ENCODE data around the gene QPRT. TPM values are rescaled to one million over a fixed set of nuclear protein-coding genes. Genes with fewer than 3 reads are reported as not detected.
A peak's percentile ranks its signal among the peaks of the same experiment; 100 is the strongest.
"Not testable (repeated sequence)": the region's sequence is repeated elsewhere in the genome, so short reads cannot be mapped to it uniquely, and the experiment has no call there.

The QPRT gene
- total RNA-seq, 2 donors from 2014 or later: 0.95 to 1.3 TPM

DNA sequence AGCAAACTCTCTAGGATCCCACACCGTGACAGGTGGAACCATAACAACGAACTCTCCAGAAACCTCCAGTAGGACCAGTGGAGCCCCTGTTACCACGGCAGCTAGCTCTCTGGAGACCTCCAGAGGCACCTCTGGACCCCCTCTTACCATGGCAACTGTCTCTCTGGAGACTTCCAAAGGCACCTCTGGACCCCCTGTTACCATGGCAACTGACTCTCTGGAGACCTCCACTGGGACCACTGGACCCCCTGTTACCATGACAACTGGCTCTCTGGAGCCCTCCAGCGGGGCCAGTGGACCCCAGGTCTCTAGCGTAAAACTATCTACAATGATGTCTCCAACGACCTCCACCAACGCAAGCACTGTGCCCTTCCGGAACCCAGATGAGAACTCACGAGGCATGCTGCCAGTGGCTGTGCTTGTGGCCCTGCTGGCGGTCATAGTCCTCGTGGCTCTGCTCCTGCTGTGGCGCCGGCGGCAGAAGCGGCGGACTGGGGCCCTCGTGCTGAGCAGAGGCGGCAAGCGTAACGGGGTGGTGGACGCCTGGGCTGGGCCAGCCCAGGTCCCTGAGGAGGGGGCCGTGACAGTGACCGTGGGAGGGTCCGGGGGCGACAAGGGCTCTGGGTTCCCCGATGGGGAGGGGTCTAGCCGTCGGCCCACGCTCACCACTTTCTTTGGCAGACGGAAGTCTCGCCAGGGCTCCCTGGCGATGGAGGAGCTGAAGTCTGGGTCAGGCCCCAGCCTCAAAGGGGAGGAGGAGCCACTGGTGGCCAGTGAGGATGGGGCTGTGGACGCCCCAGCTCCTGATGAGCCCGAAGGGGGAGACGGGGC is 14.7 kb upstream of the QPRT start:
- no peak for DNase-seq (ENCODE audit: low spot score)
- Histone ChIP-seq H3K4me3 (peak overlapping the region; percentile 36), H3K36me3 (no peaks in the 10 kb centered on the region), H3K4me1 (ENCODE audit: control insufficient read depth in 1 of 2, low read depth in 2 of 2) (peaks cover 0 to 11% of the 10 kb centered on the region in 2 donors), H3K9me3 (no peaks in the 10 kb centered on the region), H3K27me3 (replicated peaks; ENCODE audit: insufficient read depth) (no peaks in the 10 kb centered on the region), H3K27ac (no peak overlapping the region)
- TF ChIP-seq, protein P1, sequence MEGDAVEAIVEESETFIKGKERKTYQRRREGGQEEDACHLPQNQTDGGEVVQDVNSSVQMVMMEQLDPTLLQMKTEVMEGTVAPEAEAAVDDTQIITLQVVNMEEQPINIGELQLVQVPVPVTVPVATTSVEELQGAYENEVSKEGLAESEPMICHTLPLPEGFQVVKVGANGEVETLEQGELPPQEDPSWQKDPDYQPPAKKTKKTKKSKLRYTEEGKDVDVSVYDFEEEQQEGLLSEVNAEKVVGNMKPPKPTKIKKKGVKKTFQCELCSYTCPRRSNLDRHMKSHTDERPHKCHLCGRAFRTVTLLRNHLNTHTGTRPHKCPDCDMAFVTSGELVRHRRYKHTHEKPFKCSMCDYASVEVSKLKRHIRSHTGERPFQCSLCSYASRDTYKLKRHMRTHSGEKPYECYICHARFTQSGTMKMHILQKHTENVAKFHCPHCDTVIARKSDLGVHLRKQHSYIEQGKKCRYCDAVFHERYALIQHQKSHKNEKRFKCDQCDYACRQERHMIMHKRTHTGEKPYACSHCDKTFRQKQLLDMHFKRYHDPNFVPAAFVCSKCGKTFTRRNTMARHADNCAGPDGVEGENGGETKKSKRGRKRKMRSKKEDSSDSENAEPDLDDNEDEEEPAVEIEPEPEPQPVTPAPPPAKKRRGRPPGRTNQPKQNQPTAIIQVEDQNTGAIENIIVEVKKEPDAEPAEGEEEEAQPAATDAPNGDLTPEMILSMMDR (IDR thresholded peaks at IDR 0.05): no peak
- ATAC-seq (ENCODE audit: insufficient number of reproducible peaks, low FRiP score, low read depth): no peak

DNA sequence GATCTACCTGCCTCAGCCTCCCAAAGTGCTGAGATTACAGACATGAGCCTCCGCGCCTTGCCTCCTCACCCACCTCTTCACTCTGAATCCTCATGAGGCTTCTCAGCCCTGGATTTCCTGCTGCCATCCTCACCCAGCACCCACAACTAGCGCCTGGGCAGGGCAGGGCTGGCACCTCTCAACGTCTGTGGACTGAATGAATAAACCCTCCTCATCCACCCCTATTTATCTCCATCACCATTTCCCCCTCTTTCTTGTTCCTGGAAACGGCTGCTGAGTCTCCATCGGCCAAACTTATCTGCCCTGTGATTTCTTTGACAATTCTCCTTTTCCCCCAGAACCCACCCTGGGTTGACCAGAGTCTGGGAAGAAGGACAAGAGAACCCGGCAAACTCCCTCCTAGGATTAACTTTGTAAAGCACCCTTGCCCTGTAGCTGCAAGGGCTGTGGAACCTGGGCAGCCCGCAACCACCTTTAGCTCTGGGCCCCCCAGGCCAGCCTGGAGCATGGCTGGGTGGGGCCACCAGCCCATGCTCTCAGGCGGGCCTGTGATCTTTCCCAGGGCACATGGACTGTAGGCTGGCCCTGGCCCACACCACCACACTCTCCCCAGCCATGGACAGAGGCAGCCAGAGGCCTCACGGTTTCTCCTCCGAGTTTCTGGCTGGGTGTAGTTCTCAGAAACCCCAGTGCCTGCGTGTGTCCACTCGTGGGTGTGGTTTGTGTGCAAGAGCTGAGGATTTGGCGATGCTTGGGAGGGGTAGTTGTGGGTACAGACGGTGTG is 13.5 kb upstream of the QPRT start:
- H3K27ac ChIP-seq: no peak overlapping the region
- ATAC-seq (ENCODE audit: insufficient number of reproducible peaks, low FRiP score, low read depth) (no peak), DNase-seq (ENCODE audit: low spot score) (no peak)
- H3K27me3 ChIP-seq (replicated peaks; ENCODE audit: insufficient read depth): no peaks in the 10 kb centered on the region
- peaks cover 0 to 11% of the 10 kb centered on the region in 2 donors for H3K4me1 ChIP-seq (ENCODE audit: control insufficient read depth in 1 of 2, low read depth in 2 of 2)
- TF ChIP-seq, protein P1 (IDR thresholded peaks at IDR 0.05): no peak
- H3K36me3 ChIP-seq: no peaks in the 10 kb centered on the region
- peak overlapping the region; percentile 47 for H3K4me3 ChIP-seq
- no peaks in the 10 kb centered on the region for H3K9me3 ChIP-seq

DNA sequence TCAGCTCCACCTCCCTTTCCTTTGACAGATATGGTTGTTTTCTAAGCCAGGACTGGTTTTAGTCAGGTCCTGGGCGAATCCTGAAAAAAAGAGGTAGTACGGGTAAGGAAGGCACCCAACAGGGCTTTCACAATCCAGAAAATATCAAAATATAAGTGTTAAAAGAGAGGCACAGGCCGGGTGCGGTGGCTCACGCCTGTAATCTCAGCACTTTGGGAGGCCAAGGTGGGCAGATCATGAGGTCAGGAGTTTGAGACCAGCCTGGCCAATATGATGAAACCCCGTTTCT is 11.7 kb upstream of the QPRT start:
- not testable (repeated sequence) for H3K27ac ChIP-seq; H3K9me3 ChIP-seq; DNase-seq (ENCODE audit: low spot score); ATAC-seq (ENCODE audit: insufficient number of reproducible peaks, low FRiP score, low read depth); H3K36me3 ChIP-seq; H3K27me3 ChIP-seq (replicated peaks; ENCODE audit: insufficient read depth); H3K4me3 ChIP-seq
- H3K4me1 ChIP-seq (ENCODE audit: control insufficient read depth in 1 of 2, low read depth in 2 of 2): peaks cover 0 to 11% of the 10 kb centered on the region in 2 donors

DNA sequence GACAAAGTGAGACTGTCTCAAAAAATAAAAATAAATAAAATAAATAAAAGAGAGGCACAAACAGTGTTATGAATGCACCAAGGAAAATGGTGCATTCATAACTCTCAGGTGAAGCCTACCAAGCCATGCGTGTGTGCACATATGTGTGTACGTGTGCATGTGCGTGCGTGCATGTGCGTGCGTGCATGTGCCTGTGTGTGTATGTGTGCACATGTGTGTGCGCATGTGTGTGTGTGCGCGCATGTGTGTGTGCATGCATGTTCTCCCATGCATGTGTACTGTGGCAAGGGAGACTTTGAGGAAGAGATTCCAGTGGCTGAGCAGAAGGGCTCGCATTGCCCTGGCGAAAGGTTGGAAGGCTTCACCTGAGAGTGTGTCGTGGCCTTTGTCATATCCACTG is 11.2 kb upstream of the QPRT start:
- Histone ChIP-seq H3K4me1 (ENCODE audit: control insufficient read depth in 1 of 2, low read depth in 2 of 2) (peaks cover 0 to 11% of the 10 kb centered on the region in 2 donors), H3K9me3 (no peaks in the 10 kb centered on the region), H3K27ac (no peak overlapping the region), H3K27me3 (replicated peaks; ENCODE audit: insufficient read depth) (no peaks in the 10 kb centered on the region), H3K36me3 (no peaks in the 10 kb centered on the region), H3K4me3 (no peak overlapping the region)
- TF ChIP-seq, protein P1 (IDR thresholded peaks at IDR 0.05): no peak
- DNase-seq (ENCODE audit: low spot score): no peak
- no peak for ATAC-seq (ENCODE audit: insufficient number of reproducible peaks, low FRiP score, low read depth)

DNA sequence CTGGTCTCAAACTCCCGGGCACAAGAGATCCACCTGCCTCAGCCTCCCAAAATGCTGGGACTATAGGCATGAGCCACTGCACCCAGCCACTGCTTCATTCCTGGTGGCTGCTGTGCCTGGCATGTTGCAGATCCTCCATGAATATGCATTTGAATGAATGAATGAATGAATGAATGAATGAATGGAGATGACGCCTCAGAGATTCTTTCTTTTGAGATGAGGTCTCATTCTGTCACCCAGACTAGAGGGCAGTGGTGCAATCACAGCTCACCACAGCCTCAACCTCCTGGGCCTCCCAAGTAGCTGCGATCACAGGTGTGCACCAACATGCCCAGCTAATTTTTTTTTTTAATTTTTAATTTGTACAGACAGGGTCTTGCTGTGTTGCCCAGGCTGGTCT is 10.7 kb upstream of the QPRT start:
- no peak for ATAC-seq (ENCODE audit: insufficient number of reproducible peaks, low FRiP score, low read depth)

More for the DNA sequence above, 10.7 kb upstream of the QPRT start:
- no peak for DNase-seq (ENCODE audit: low spot score)
- H3K4me1 ChIP-seq (ENCODE audit: control insufficient read depth in 1 of 2, low read depth in 2 of 2): peaks cover 0 to 11% of the 10 kb centered on the region in 2 donors
- TF ChIP-seq, protein P1 (IDR thresholded peaks at IDR 0.05): no peak
- no peak overlapping the region for H3K4me3 ChIP-seq
- no peaks in the 10 kb centered on the region for H3K9me3 ChIP-seq
- H3K27me3 ChIP-seq (replicated peaks; ENCODE audit: insufficient read depth): no peaks in the 10 kb centered on the region
- H3K27ac ChIP-seq: no peak overlapping the region
- H3K36me3 ChIP-seq: no peaks in the 10 kb centered on the region

Measured in thoracic aorta (tissue), 2 donors.